GM18951 (cell line): ENCODE data around the gene APEX1.

Experiments used
- POLR2A ChIP-seq: IDR thresholded peaks from 4 replicates; pipeline ENCODE4 v1.6.1; 2011; ENCODE audit warnings: mild to moderate bottlenecking; ENCODE audit not compliant: insufficient read length, insufficient read depth; ENCODE audit errors: extremely low read depth
- in situ Hi-C: fragments of 300-500 bp; cut with MboI; formaldehyde crosslinking; loops from one replicate; pipeline ENCODE4 v1.12.0; 2022; ENCODE audit warnings: low sequenced_read_pairs, mixed read lengths, inconsistent platforms; ENCODE audit not compliant: unreplicated experiment

APEX1 gene

DNA sequence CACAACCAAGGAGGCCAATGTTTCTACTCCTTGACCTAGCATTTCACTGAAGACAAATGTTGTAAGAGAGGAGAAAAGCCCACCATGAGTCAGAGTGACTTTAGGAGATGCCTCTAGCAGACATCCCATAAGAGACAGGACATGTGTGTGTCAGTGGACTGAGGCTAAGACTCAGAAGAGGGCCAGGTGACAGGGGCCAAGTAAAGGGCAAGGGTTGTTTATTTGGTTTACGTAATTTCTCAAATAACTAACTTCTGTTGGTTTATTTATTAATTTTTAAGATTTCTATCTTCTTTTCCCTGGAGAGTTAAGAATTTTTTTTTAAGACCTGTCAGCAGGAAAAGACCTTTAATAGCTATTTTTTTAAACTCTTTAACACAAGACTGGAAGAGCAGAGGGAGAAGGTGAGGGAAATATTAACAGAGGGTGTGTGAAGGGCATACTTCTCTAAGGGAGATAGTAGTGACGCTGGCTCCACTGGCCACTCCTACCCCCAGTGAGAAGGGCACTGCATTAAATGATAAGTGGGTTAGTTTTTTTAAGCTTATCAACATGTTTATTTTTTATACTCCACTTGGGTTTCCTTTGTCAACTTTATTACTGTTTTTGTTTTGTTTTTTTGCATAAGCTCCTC is 17.6 kb downstream of the APEX1 start:
- no peak for TF ChIP-seq POLR2A
- in situ Hi-C loops: no loop called here

DNA sequence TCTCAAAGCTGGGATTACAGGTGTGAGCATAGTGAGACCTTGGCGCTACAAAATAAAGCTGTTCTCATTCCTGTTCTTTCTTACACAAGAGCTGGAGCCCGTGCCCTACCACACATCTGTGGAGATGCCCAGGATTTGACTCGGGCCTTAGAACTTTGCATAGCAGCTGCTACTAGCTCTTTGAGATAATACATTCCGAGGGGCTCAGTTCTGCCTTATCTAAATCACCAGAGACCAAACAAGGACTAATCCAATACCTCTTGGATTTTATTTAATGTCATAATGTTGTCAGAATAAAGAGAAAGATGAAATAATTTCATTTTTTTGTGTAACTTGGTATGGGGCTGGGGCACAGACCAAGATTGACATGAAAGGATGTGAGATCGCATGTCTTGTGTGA is 21.8 kb downstream of the APEX1 start:
- in situ Hi-C loops: no loop called here
- TF ChIP-seq POLR2A: no peak

DNA sequence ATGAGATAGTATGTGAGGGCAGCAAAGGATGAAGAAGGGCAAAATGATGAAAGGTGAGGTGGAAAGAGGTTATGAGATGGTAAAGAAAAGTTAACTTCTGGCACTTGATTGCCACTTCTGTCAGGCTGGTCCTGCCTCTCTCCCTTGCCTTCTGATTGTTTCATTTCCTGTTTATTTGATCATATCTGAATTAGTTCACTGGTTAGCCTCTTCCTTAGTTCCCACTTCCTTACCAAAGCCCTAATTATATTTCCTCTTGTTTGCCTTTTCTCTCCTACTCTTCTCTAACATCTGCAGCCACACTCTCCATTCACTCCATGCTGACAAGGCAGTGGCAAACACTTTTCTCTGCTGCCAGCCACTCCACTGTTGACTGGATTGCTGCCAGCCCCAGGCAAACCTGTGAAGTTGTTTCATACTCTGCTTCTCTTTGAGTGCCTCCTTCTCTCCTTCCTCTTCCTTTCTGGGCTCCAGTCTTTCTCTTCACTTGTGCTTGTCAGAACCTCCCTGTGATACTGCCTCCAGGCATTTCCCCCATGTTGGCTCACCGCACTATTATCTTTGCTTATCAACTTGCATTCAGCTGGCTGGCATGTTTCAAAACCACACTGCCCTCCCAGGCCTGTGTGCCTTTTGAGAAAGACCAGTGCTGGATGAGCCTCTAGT is 22.3 kb downstream of the APEX1 start:
- no peak for TF ChIP-seq POLR2A
- in situ Hi-C loops: no loop called here

DNA sequence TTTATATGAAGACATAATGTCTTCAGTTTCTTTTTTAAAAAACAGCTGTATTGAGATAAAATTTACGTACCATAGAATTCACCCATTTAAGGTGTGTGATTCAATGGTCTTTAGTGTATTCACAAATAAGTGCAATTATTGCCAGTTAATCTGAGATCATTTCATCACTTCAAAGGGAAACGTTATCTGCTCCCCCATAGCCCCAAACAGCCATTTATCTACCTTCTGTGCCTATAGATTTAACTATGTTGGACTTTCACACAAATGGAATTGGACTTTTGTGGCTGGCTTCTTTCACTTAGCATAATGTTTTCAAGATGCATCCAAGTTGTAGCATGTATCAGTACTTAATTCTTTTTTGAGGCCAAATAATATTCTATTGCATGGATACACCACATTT is 23.9 kb downstream of the APEX1 start:
- in situ Hi-C loops: no loop called here
- no peak for TF ChIP-seq POLR2A

DNA sequence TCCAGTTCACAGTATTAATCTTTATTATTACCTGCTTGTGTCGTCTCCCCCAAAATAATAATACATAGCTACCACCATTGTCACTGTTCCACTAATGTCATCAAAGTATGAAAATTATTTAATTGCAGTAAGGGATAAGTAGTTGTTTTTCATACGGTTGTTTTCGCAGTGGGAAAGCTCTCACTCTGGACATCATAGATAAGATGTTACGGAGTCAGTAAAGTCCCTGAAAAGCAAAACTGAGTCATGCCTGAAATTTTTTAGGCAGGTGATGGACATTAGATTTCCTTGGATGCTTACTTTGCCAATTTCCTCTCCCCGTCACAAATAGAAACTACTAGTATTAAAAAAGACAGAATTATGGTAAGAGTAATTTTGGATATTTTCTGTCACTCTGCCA is 27.4 kb downstream of the APEX1 start:
- TF ChIP-seq POLR2A: no peak
- in situ Hi-C loops: no loop called here

DNA sequence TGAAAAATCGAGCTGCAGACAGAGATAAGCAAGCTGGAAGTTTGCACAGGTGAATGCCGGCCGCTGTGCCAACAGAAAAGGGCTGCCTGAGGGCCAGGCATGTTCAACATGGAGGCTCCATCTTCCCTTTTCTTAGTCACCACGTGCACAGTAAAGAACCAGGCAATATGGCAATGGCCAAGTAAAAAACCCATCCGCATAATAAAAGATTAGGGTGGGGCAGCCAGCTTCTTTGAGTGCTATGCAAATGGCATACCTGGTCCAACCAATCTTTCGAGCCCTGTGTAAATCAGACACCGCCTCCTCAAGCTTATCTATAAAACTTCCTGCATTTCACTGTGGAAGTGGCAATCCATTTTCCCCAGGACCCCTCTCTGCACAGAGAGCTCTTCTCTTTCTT is 30.9 kb downstream of the APEX1 start:
- in situ Hi-C loops: no loop called here

DNA sequence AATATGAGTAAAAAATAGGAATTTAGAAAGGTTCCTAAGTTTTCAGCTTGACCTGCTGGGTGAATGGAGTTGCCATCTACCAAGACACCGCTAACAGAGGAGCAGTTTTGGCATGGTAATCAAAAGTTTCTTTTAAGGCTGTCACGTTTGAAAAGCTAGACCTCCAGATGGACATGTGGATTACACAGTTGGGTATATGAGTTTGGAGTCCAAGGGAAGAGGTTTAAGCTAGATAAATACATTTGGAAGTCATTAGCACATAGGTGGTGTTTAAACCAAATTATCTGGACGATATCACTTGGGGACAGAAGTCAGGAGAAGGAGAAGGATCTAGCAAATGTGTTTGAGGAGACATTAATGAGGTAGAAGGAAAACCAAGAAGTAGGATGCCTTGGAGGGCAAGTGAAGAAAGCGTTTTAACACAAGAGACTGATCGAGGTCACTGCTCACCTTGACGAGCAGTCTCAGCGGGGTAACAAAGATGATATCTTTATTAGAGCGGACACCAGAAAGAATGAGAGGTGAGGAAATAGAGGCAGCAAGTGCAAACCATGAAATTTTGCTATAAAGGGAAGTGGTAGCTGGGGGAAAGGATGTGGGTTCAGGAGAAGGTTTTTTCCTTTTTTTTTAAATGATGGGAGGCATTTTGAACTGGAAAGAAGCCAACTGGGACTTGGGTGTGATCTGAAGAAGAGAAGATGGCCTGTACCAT is 31.8 kb downstream of the APEX1 start:
- no peak for TF ChIP-seq POLR2A
- in situ Hi-C loops: no loop called here

More for the DNA sequence above, 30.9 kb downstream of the APEX1 start:
- no peak for TF ChIP-seq POLR2A

DNA sequence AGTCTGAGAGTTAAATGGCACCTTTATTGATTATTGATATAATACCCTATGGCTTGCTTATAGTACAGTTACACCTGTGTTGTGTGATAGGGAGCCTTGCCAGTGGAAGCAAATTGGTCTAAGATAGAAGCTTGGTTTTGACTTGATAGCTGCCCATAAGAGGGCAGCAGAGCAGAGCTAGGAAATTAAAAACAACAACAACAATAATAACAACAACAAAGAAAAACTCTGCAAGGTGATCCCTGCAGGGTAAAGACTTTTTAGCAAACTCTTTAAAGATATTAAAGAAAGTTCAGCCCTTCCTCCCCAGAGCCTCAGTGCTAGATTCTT is 32.3 kb downstream of the APEX1 start:
- no peak for TF ChIP-seq POLR2A
- in situ Hi-C loops: no loop called here

DNA sequence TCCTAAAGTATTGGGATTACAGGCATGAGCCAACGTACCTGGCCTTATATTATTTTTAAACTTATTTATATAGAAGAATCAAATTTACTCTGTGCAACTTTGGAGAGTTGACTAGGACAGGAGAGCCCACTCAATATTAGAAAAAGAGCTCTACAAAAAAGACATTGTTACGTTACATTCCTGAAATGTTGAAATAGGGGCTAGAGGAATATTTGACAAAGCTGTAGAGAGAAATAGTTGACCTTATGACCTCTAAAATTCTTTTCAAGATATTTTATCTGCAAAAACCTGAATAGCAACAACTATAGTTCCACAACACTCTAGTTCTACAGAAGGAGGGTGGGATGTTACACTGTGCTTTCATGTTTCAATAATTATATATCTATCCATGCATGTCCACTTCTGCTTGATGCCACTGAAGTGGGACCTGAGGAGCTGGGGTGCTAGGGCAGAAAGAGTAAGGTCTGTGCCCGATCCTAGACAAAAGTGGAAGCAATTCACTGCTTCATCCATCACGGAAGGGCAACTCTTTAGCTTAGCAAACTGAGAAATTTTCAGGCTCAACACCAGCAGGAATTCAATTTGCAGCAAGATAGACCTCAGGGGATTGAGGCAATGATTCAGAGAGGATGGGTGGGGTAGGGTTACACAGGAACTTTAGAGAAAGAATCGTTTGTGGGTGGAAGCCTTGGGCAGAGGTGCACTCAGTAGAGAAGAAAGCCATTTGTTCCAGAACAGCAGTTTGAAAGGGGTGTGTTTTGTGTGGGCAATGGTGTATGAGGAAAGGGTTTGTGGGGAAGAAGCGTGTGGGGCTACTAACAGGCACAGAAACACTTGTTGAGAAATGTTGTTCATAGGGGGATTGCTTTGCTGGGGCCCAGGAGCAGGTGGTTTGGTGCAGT is 34.3 kb downstream of the APEX1 start:
- TF ChIP-seq POLR2A: no peak
- in situ Hi-C loops: no loop called here

DNA sequence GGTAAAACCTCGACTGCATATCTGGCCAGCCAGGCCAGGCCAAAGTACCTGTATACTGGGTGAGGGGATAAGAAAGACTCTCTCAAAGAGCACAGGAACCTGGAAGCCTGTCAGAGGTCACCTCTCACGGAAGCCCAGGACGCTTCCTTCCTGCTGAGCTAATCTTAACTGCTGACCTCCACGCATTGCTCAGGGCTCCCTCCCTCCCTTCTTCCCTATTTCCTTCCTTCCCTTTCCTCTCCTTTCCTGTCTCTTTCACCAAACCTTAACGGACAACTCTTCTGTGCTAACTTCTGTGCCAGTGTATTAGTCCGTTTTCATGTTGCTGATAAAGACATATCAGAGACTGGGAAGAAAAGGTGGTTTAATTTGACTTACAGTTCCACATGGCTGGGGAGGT is 35.5 kb downstream of the APEX1 start:
- TF ChIP-seq POLR2A: no peak
- in situ Hi-C loops: no loop called here

DNA sequence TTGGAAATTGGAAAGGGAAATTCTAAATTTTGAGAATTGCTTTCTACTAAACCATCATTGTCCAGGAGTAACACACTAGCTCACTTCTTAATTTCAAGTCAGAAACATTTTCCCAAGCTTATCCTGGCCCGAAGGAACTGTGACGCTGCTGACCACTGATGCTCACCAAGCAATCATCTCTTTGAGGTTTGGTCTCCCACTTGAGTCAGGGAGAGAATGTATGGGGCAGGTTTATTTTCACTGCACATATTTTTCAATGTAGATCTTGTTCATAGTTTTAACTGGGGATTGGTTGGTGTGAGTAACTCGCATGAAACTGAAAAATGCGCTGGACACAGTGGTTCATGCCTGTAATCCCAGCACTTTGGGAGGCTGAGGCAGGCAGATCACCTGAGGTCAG is 37.5 kb downstream of the APEX1 start:
- TF ChIP-seq POLR2A: no peak
- in situ Hi-C loops: no loop called here

DNA sequence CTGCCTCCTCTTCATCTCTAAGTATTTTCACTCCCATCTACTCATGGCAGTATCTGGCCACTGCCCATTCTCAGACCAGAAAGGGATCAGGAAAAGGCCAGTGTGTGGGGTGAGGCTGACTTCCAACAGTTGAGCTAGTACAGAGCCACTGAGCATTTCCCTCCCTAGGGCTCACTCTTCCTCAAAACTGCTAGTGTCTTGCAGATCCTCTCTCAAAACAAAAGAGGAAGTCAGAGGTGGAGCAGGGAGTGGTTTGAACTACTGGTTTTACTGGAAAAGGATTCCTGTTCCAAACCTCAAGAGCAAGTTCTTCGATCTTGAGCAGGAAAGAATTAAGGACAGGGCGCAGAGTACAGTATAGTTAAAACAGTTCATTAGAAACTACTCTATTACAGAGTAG is 38.6 kb downstream of the APEX1 start:
- in situ Hi-C loops: no loop called here
- no peak for TF ChIP-seq POLR2A
